ENCODE measurements around the gene NEUROG1. TPM values are rescaled to one million over a fixed set of nuclear protein-coding genes. Genes with fewer than 3 reads are reported as not detected.

The NEUROG1 gene
- total RNA-seq, 2 experiments from 2014 or later: not detected

DNA sequence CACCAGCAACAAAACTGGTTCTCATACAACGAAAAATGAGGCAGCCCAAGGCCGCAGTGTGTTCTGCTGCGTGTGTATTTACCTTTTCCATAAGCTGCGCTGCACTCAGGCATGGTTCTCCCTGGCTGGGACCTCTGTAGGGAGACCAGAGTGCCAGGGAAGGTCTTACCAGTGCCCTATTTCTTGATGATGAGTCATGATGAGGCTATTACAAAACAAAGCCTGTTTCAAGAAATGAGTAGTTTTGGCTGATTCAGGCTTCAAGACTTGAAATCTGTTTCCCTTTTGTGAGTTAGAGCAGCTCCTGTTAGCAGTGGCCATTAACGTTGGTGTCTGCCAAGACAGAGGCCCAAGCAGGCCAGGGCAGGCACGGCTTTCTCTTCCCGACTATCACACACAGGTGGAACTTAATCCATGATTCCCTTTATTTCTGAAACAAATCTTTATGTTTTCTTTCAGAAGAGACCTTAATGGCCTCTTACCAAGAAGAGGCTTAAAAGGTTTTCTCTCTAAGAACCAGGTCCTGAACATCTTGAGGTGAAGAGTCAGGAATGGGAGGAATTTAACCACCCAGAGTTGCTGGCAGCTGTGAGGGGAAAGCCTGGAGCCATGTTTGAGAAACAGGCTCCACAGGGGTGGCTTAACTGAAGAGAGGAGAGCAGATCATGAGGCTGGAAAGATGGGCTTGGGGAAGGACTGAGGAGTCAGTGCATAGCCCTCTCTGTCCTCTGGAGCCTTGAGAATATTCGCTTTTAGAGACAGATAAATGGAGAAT is 42.2 kb downstream of the NEUROG1 start:
- no peaks in the 10 kb centered on the region for H3K36me3 Mint-ChIP-seq (ENCODE audit: low read depth)
- H3K4me1 ChIP-seq (ENCODE audit: insufficient read depth, low read length): peaks cover 9% of the 10 kb centered on the region
- H3K36me3 ChIP-seq (ENCODE audit: insufficient read depth, low read length): no peaks in the 10 kb centered on the region
- intact Hi-C loops (cut with DNase I, micrococcal nuclease): no loop called here
- DNase-seq: peak in 2 of 14 experiments; percentile 12 to 39
- H3K27ac Mint-ChIP-seq: no peak overlapping the region
- H3K9me3 Mint-ChIP-seq: no peaks in the 10 kb centered on the region
- peaks cover 8% of the 10 kb centered on the region for H3K4me1 Mint-ChIP-seq (ENCODE audit: low read depth)
- TF ChIP-seq, protein P1, sequence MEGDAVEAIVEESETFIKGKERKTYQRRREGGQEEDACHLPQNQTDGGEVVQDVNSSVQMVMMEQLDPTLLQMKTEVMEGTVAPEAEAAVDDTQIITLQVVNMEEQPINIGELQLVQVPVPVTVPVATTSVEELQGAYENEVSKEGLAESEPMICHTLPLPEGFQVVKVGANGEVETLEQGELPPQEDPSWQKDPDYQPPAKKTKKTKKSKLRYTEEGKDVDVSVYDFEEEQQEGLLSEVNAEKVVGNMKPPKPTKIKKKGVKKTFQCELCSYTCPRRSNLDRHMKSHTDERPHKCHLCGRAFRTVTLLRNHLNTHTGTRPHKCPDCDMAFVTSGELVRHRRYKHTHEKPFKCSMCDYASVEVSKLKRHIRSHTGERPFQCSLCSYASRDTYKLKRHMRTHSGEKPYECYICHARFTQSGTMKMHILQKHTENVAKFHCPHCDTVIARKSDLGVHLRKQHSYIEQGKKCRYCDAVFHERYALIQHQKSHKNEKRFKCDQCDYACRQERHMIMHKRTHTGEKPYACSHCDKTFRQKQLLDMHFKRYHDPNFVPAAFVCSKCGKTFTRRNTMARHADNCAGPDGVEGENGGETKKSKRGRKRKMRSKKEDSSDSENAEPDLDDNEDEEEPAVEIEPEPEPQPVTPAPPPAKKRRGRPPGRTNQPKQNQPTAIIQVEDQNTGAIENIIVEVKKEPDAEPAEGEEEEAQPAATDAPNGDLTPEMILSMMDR (IDR thresholded peaks at IDR 0.05): no peak
- H3K27me3 ChIP-seq (ENCODE audit: control insufficient read depth in 1 of 2, insufficient read depth in 2 of 2, low read length in 2 of 2): peaks cover 46 to 53% of the 10 kb centered on the region in 2 experiments
- ChIA-PET CTCF (no interaction called here), POLR2A (no interaction called here)
- H3K9me3 ChIP-seq (ENCODE audit: control insufficient read depth in 1 of 2, insufficient read depth in 1 of 2, low read length in 2 of 2): peaks cover 0 to 16% of the 10 kb centered on the region in 2 experiments
- no peak overlapping the region for H3K27ac ChIP-seq (ENCODE audit: low read depth in 1 of 2, low read length in 2 of 2)
- H3K4me3 Mint-ChIP-seq: no peak overlapping the region
- ATAC-seq (ENCODE audit: poor library complexity): no peak
- peaks cover 73% of the 10 kb centered on the region for H3K27me3 Mint-ChIP-seq
- no peak overlapping the region for H3K4me3 ChIP-seq (ENCODE audit: low read length)

DNA sequence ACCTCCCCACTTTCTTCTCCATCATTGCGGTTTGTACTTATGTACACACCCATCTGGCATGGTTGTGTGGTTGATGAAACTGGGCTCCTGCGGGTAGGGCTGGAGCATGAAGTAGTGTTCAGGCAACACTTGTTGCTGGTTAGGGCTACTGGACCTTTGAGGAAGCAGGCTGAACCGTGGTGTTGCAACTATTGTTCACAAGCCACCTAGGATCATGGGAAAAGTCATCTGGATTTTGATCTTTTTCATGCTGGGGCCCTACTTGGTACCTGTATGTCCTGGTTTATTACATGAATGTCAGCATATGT is 43.5 kb downstream of the NEUROG1 start:
- H3K9me3 Mint-ChIP-seq: no peaks in the 10 kb centered on the region
- H3K27me3 ChIP-seq (ENCODE audit: control insufficient read depth in 1 of 2, insufficient read depth in 2 of 2, low read length in 2 of 2): peaks cover 55 to 66% of the 10 kb centered on the region in 2 experiments
- H3K4me3 Mint-ChIP-seq: no peak overlapping the region
- TF ChIP-seq, protein P1 (IDR thresholded peaks at IDR 0.05): no peak
- no peaks in the 10 kb centered on the region for H3K36me3 ChIP-seq (ENCODE audit: insufficient read depth, low read length)
- ChIA-PET CTCF (no interaction called here), POLR2A (no interaction called here)
- peaks cover 9% of the 10 kb centered on the region for H3K4me1 ChIP-seq (ENCODE audit: insufficient read depth, low read length)
- H3K27ac Mint-ChIP-seq: no peak overlapping the region
- no peak for DNase-seq
- peaks cover 13% of the 10 kb centered on the region for H3K4me1 Mint-ChIP-seq (ENCODE audit: low read depth)
- intact Hi-C loops (cut with DNase I, micrococcal nuclease): no loop called here
- ATAC-seq (ENCODE audit: poor library complexity): no peak
- no peak overlapping the region for H3K27ac ChIP-seq (ENCODE audit: low read depth in 1 of 2, low read length in 2 of 2)
- H3K4me3 ChIP-seq (ENCODE audit: low read length): no peak overlapping the region
- H3K9me3 ChIP-seq (ENCODE audit: control insufficient read depth in 1 of 2, insufficient read depth in 1 of 2, low read length in 2 of 2): peaks cover 0 to 19% of the 10 kb centered on the region in 2 experiments
- peaks cover 80% of the 10 kb centered on the region for H3K27me3 Mint-ChIP-seq
- H3K36me3 Mint-ChIP-seq (ENCODE audit: low read depth): no peaks in the 10 kb centered on the region

DNA sequence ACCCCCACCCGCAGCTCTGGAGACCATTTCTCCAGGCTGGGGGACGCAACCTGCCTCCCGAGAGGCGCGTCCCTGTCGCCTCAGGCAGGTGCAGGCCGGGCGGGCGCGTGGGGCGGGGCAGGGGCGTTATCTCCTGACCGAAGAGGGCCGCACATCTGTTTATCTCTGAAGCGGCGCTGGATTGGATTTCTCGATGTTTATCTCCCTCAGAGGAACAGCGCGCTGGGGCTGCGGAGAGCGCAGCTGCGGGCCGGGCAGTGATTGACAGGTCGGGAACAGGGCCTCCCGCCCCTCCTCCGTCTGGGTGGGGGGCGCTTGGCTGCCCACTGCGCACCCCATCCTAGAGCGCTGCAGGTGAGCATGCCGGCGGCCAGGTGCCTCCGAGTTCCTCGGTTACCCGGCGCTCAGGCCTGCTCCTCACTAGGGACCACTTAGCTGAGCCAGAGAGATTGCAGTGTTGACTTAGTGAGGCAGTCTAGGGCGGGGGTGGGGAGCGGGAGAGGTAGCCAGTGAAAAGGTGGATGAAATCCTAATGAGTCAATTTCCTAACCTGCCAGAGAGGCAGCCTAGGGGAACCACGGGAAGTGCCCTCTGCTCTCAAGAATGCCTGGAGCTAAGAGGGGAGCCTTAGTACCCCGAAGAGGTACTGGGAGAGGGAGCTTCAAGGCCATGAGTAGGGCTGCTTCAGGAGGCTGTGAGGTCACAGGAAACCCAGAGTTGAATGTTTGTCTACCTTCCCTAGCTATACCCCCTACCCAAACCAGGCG is 44.0 kb downstream of the NEUROG1 start:
- no peak for ATAC-seq (ENCODE audit: poor library complexity)
- TF ChIP-seq, protein P1 (IDR thresholded peaks at IDR 0.05): no peak
- no peak for DNase-seq
- ChIA-PET POLR2A (no interaction called here), CTCF (no interaction called here)
- H3K4me3 ChIP-seq (ENCODE audit: low read length): no peak overlapping the region
- peaks cover 0 to 19% of the 10 kb centered on the region in 2 experiments for H3K9me3 ChIP-seq (ENCODE audit: control insufficient read depth in 1 of 2, insufficient read depth in 1 of 2, low read length in 2 of 2)
- peaks cover 9% of the 10 kb centered on the region for H3K4me1 ChIP-seq (ENCODE audit: insufficient read depth, low read length)
- Mint-ChIP-seq H3K9me3 (no peaks in the 10 kb centered on the region), H3K27me3 (peaks cover 81% of the 10 kb centered on the region), H3K27ac (no peak overlapping the region), H3K4me1 (ENCODE audit: low read depth) (peaks cover 13% of the 10 kb centered on the region), H3K4me3 (no peak overlapping the region), H3K36me3 (ENCODE audit: low read depth) (no peaks in the 10 kb centered on the region)
- no peaks in the 10 kb centered on the region for H3K36me3 ChIP-seq (ENCODE audit: insufficient read depth, low read length)
- peaks cover 58 to 71% of the 10 kb centered on the region in 2 experiments for H3K27me3 ChIP-seq (ENCODE audit: control insufficient read depth in 1 of 2, insufficient read depth in 2 of 2, low read length in 2 of 2)
- H3K27ac ChIP-seq (ENCODE audit: low read depth in 1 of 2, low read length in 2 of 2): no peak overlapping the region
- intact Hi-C loops (cut with DNase I, micrococcal nuclease): no loop called here
